NOMO-1 (cell line): Measurements from ENCODE around the gene ZNF385D.

Source experiments
- DNase-seq, 2 experiments: peaks; one replicate each; lab custom pipeline; 2025; ENCODE audit not compliant: unreplicated experiment in 2 of 2; lab: John Stamatoyannopoulos, UW

Gene ZNF385D

DNA sequence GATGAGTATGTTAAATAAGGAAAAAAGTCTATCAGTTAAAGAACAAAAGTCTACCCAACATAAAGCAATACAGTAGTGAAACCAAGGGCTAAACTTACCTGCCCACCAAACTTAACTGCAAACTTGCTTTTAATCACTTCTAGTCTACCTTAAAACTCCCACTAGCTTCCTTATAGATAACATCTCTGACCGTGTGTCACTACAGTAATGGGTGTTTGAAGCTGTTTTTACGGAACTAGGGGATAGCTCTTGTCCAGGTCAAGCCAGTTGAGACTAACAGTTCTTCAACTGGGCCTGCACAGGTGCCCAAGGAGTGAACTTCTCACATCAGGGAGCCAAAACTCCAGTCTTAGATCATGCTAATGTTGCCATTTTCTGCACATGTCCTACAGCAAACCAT is 132.3 kb downstream of the ZNF385D start:
- no peak for DNase-seq

DNA sequence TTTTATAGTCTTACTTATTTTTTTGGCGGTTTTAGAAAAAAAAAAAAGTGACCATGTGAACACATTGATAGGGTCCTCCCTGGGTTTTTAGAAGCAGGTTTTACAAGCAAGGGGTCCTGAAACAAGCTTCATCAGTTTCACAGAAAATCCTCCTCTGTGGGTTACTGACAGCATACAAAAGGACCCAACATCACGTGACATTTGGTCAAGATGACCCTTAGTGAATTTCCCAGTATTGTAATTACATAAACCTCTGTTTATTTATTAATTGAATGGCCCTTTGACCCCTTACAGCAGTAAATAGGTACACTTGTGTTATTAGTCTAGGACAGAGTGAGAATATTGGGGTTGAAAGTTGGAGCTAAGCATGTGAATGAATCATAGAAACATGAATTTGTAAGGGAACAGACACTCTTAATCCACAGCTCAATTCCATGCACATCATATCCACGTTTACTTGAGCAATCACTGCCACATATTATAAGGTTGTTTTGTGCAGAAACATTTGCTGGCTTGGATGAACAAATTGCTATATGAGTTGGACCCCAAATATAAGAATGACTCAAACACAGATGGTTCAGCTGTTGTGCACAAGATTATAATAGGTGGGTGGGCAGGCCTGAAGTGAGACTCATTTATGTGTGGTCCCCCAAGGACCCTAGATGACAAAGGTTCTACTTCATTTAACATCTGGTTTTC is 137.5 kb downstream of the ZNF385D start:
- no peak for DNase-seq

DNA sequence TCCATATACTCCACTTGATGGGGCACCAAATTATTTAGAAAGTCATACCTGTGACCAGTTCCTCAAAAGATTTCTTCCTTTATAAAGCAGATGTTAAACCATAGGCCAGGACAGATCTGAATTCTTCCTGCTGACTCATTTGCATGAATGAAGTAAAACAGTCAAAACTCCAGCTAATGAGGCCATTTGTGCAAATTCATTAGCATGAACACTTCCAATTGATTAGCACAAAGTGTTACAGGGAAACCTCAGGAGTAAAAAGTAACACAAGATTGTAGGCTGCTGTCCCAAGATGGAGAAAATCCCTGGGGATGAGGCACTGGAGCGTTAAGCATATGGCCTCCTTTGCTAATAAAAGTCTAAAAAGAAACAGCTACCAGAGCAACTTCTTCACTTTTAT is 149.8 kb downstream of the ZNF385D start:
- DNase-seq, result no peak

DNA sequence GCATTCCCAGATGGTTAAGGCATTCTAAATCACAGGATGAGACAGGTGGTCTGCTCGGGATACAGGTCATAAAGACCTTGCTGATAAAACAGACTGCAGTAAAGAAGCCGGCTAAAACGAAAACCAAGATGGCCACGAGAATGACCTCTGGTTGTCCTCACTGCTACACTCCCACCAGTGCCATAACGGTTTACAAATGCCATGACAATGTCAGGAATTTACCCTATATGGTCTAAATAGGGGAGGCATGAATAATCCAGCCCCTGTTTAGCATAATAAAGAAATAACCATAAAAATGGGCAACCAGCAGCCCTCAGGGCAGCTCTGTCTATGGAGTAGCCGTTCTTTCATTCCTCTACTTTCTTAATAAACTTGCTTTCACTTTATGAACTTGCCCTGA is 151.1 kb downstream of the ZNF385D start:
- DNase-seq, result no peak

DNA sequence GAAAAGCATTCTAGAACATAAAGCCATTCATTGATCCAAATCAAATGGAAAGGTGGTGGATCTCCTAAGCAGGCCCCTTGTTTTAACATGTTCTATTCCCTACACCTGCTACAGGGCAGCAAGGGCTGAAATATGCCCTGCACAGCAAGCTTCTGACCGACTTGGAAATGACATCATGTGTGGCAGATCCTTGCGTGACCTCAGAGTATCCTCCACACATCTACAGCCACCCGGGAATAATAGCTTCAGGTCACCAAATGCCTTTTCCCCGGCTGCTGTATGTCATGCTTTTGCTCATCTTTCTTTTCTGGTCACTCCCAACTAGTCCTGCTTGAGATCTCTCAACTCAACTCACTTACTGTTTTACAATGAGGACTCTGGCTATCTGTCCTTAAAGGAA is 158.2 kb downstream of the ZNF385D start:
- no peak for DNase-seq

DNA sequence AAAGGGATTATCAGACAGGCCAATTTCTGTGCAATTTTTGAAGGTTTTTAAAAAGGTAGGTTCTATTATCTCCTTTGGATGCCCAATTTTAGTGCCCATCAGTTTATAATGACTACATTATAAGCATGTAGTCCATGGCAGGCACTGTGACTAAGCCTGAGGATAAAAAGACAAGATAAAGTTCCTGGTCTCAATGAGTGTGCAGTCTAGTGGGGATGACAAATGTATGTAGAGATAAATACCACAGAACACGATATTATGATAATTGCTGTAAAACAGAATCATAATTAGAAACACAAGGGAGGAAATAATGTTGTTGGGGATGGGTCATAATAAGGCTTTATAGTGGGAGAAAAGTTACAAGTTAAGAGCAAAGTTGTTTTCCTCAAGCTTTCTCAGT is 163.1 kb downstream of the ZNF385D start:
- no peak for DNase-seq

DNA sequence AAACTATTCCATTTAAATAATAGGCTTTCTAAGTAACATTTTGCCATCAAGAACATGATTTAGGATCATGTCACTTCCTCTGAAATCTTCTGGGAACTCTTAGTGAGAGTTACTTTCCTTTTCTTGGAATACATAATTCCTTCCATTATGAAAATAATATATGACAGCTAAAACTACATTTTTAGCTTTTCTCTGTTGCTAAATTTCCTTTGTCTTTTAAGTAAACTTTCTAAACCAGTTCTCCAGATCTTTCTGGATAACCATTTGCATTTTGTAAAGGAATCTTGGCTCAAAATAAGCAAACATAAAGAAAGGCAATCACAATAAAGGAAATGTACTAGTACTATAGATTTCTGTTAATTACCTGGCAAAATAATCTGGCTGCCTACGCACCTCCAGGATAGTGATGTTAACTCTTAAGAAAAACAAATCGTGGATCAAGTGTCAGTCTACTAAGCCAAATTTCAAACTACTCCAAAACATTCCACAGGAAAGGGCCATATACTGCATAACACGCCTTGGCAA is 165.7 kb downstream of the ZNF385D start:
- no peak for DNase-seq

DNA sequence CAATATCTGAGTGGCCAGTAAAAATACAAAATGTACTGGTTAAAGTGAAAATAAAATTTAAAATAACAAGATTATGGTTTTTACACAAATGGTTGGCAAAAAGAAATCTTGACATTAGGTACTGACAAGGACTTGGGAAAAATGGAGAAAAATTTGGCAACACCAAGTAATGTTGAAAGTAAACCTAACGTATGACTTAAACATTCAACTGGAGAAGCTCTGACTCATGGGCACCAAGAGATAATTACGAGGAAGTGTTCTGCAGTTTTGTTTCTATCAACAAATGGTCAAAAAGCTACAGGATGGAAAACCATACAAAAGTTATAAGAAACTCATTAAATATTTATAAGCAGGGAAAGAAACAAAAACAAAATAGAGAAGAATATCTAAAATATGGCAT is 177.7 kb downstream of the ZNF385D start:
- peak; percentile 38 to 73 for DNase-seq

DNA sequence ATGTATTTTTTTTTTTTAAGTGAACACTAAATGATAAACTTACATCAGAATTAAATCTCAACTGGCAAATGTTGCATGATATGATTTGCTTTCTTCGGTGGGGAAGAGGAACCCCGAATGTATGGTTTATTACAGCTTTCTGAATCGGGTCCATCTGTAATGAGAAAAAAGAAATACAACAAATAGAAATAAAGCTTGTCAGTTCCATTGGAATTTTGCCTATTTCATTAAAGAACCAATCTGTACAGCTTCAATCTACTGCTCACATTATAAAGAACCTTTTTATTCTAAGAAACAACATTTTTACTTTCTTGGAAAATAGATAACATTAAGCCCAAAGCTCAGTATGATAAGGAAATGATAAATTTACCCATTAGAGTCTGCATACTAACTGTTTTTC is 186.5 kb downstream of the ZNF385D start:
- no peak for DNase-seq

DNA sequence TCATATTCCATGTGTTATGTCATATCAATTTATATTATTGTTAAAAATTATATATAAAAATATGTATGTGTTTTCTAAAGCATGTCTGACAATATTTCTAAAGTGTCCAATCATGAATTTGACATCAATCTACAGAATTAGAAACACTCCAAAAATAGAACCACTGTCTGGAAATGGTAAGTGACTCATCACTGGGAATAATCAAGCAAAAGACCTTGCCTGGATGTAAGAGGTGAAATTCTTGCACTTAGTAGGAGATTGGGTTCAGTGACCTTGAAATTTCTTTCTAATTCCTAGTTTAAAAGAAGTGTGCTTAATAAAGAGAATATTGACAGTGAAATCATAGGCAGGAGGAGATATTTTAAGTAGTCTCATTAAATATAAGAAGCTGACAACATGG is 188.8 kb downstream of the ZNF385D start:
- no peak for DNase-seq

DNA sequence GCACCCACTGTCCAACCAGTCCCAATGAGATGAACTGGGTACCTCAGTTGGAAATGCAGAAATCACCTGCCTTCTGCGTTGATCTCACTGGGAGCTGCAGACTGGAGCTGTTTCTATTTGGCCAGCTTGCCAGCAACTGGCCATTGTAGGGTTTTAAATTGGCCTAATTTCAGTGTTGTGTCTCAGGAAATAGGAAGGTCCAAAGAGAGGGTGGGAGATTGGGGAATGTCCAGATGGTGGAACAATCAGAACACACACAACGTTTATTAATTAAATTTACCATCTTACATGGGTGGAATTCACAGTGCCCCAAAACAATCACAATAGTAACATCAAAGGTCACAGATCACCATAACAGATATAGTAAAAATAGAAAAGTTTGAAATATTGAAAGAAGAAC is 189.5 kb downstream of the ZNF385D start:
- DNase-seq, result no peak

DNA sequence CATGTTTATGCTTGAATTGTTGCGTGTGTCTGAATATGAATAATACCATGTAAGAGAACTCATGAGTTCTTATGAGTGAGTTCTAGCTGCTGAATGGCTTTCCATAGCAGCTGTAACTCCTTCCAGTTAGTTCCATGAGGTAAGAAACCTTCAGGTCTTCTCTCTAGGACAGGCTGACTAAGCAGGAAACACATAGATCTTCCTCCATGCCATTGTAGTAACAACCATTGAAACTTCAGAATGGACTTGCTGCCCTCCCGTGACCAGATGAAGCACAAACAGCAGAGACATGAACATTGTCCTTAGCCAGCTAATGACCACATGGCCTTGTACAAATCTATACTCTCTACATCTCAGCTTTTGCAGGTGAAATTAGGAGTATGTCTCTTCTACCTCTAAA is 200.0 kb downstream of the ZNF385D start:
- peak in 1 of 2 experiments; percentile 59 for DNase-seq

DNA sequence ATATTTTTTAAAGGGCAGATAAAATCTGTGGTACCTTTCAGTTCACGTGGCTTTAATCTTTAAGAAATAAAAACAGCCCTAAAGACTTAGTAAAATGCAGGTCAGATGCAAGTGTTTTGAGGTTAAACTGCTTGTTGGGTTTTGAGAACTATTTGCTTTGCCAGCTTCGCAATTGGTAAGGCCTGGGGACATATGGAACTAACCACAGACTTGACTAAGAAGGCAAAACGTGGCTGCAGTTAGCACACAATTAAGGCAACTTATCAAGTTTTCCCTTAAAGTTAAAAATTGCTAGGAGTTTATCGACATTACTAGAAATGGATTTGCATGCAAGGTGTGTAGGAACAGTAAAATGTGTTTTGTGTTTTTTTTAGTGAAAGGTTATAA is 206.9 kb downstream of the ZNF385D start:
- no peak for DNase-seq

DNA sequence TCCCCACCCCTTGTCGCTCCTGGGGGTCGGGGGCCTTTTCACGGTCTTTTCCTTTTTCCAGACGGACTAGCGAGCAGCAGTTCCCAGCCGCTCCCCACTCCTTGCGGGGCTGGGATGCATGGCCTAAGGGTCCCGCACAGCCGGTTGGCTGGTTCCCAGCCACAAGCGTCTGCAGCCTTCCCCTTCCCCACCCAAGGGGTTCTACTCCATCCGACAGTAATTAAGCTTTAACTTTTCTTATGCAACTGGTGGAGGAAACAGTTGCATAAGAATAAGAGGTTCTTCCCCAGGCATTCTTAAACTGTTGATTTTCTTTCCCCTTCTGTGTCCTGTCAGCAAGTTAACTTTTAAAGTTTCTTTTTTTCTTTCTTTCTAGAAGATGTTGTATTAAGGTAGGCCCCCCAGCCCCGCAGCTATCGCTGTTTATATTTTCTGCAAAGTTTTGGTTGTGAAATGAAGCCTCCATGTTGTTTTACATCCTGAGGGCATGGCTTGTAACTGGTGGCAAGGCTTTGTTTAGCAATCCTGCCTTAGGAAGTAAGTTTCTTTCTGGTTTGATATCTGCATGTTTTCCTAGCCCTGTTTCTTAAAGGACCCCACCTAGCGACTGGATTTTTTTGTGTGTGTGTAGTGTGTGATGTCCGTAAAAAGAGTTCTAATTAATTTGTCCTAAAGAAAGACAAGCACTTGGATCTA is 207.5 kb downstream of the ZNF385D start:
- peak in 1 of 2 experiments; percentile 16 for DNase-seq

DNA sequence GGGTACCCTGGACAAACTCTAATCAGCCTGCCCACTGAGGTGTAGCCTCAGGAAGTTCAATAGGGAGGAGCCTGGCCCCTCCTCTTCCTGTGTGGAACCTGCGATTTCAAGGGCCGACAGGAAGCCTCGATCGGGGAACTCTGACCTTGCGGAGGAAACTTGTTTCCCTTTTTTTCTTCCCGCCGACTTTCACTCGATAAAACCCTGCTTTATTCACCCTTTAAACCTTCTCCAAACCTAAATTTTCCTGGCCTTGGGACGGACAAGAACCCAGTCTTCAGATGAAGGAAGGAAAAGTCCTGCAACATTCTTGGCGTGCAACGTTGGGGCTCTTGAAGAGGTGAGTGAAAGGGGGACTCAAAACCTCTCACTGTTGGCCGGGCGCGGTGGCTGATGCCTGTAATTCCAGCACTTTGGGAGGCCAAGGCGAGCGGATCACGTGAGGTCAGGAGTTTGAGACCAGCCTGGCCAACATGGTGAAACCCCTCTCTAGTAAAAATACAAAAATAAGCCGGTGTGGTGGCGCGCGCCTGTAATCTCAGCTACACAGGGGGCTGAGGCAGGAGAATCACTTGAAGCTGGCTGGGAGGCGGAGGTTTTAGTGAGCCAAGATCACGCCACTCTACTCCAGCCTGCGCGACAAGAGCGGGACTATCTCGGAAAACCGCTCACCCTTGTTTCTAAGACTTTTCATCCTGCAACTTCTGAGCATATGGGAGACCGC is 208.2 kb downstream of the ZNF385D start:
- DNase-seq, result no peak

DNA sequence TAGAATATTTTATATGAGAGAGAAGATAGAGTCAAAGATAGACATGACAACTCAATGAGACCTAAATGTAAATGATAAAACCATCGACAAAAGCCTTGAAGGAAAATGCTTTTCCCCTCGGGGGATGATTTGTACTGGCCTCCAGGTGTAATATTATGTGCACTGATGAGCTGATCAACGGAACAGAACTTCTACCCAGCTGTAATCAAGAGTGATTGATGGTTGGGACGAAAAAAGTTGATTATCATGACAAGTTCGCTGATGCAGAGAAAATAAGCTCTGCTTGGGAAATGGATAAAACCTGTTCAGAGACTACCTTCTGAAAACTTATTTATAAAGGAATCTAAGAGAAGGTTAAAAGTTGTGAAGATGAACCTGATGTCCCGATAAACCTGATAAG is 210.7 kb downstream of the ZNF385D start:
- DNase-seq, result no peak

DNA sequence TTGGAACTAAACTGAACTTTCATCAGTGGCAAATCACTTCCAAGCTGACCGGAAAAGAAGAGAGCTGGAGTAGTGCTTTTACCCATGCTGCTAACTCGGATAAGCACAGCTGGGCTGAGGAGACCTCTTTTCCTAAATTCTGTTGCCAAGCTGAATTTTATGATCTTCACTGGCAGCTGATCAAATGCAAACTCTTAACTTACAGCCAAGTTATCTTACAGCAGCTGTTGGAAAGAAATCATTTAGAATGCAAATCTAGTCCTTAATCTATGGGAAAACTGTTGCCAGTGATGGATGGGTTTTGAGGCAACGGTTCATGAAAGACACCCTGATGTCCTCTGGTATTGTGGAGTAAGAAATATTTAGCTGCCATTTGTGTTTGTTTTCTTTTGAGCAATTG is 216.5 kb downstream of the ZNF385D start:
- DNase-seq, result no peak

DNA sequence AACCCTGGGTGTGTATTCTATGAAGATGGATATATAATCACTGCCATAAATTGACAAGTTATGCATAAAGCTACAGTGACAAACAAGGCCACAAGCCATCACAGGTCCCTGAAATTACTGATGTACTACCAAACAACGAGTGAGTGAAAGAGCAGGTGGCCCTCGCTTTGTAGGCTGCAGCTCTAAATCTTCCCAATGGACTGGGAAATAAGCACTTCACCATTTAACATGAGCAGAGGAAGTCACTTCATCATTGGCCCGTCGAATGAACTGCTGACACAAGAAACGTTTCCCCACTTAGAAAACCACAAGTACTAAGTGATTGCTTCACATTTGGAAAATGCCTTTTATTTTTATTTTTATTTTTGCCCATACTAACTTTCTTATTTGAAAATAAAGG is 218.0 kb downstream of the ZNF385D start:
- peak; percentile 32 to 59 for DNase-seq

DNA sequence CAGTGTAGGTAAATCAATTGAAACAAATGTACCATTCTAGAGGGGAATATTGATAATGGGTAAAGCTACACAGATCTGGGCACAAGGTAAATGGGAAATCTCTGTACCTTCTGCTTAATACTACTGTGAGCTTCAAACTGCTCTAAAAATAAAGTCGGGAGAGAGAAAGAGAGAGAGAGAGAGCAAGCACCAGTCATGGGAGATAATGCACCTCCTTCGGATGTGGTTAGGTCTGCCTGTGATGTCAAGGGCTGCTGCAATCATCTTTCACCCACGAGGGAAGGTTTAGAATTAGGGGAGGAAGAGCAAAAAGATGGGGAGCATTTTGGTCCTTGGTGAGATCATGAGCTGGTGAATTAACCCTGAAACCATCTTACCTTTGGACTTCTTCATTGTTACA is 219.1 kb downstream of the ZNF385D start:
- peak in 1 of 2 experiments; percentile 27 for DNase-seq

DNA sequence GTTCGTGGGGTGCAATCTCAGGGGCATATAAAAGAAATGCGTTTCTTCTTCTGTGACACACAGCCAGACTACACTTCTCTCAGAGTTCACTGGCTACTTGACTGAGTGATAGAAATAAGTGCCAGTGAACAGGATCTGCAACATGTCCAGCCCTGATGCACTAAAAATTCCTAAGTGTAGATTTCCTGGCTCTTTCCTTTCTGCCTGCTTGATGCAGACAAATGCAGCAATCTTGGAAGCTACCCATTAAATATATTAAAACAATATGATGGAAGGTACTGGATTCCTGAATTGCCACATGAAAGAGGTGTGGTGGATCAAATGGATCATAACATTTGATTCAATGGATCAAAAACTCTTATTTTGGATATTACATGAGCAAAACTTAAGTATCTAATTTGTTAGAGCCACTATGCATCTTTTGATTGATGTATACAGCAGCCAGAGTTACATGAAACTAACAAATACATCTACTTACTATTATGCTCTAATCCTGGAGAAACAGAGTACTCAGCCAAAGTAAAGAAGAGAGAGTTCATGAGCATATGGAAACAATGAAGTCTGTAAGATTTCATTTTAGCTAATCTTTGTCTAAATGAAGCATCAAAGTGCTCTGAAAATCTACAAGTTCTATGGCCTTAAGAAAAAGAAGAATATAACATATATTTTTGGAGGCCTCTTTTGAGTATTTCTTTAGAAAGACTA is 222.6 kb downstream of the ZNF385D start:
- no peak for DNase-seq

DNA sequence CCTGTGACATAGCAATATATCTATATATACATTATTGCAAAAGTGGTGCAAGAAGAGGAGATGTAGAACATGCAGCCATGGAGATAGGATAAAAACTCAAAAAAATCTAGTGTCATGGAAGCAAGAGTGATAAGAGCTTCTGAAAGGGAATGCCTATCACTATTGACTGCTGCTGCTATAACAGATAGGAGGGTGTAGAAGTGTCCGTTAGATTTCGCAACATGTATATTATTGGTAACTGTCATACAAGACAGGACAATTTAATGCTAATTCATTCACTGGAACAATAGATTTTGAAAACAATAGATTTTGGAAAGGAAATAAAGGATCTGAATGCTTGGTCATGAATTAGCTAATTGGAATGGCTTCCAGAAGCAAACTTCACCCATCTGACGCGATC is 224.5 kb downstream of the ZNF385D start:
- DNase-seq, result no peak
